Liver (tissue), 9 donors: ENCODE measurements around the gene CTRB1. TPM values are rescaled to one million over a fixed set of nuclear protein-coding genes. Genes with fewer than 3 reads are reported as not detected.
"Not testable (repeated sequence)": the region's sequence is repeated elsewhere in the genome, so short reads cannot be mapped to it uniquely, and the experiment has no call there.

Experiments used
- DNase-seq: peaks from one replicate; pipeline ENCODE4 v3.0.0-alpha.2; 2017; ENCODE audit warnings: low spot score
- H3K27ac ChIP-seq, 2 donors: one replicate each; pipeline ENCODE4 v1.7.0; 2013; ENCODE audit warnings: inconsistent platforms in 2 of 2, low read length in 2 of 2, control low read depth in 1 of 2, low read depth in 1 of 2, mild to moderate bottlenecking in 1 of 2
- H3K27me3 ChIP-seq, 4 donors: one replicate each; pipeline versions ENCODE4 v1.6.1 to v1.7.0; 2013; ENCODE audit warnings: low read length in 3 of 4, inconsistent platforms in 1 of 4, mild to moderate bottlenecking in 1 of 4, moderate library complexity in 1 of 4; ENCODE audit not compliant: control insufficient read depth in 4 of 4, insufficient read depth in 4 of 4
- H3K36me3 ChIP-seq, 4 donors: one replicate each; pipeline versions ENCODE4 v1.6.1 to v1.7.0; 2013; ENCODE audit warnings: low read length in 3 of 4, mild to moderate bottlenecking in 3 of 4, low read depth in 1 of 4, moderate library complexity in 1 of 4; ENCODE audit not compliant: control insufficient read depth in 4 of 4, insufficient read depth in 3 of 4
- H3K4me1 ChIP-seq, 4 donors: one replicate each; pipeline versions ENCODE4 v1.6.1 to v1.7.0; 2013; ENCODE audit warnings: low read length in 3 of 4, mild to moderate bottlenecking in 3 of 4, moderate library complexity in 1 of 4; ENCODE audit not compliant: control insufficient read depth in 4 of 4, insufficient read depth in 4 of 4
- H3K4me3 ChIP-seq, 3 donors: one replicate each; pipeline versions ENCODE4 v1.6.1 to v1.7.0; 2013; ENCODE audit warnings: low read length in 3 of 3, control low read depth in 1 of 3, low read depth in 1 of 3, mild to moderate bottlenecking in 1 of 3
- H3K9ac ChIP-seq, 2 donors: one replicate each; pipeline ENCODE4 v1.7.0; 2013; ENCODE audit warnings: low read length in 2 of 2, mild to moderate bottlenecking in 2 of 2, moderate library complexity in 2 of 2, control low read depth in 1 of 2, low read depth in 1 of 2
- H3K9me3 ChIP-seq, 4 donors: one replicate each; pipeline versions ENCODE4 v1.6.1 to v1.7.0; 2013; ENCODE audit warnings: low read length in 3 of 4; ENCODE audit not compliant: control insufficient read depth in 4 of 4
- ATF3 ChIP-seq: IDR thresholded peaks from 2 replicates; pipeline ENCODE4 v1.6.1; 2016; ENCODE audit warnings: antibody characterized with exemption
- CTCF ChIP-seq: fragments of 150-350 bp; IDR thresholded peaks from 2 replicates; pipeline ENCODE4 v1.5.1; 2017; ENCODE audit warnings: improper control_type of control experiment, low read depth, low read length; ENCODE audit not compliant: missing input control
- EGR1 ChIP-seq, 2 donors: IDR thresholded peaks; 2 replicates each; pipeline ENCODE4 v1.6.1; 2016 to 2018; ENCODE audit warnings: antibody characterized with exemption in 2 of 2, low read depth in 2 of 2
- FOXA1 ChIP-seq: IDR thresholded peaks from 2 replicates; pipeline ENCODE4 v1.6.1; 2016; ENCODE audit warnings: antibody characterized with exemption
- FOXA2 ChIP-seq: IDR thresholded peaks from 2 replicates; pipeline ENCODE4 v1.6.1; 2016; ENCODE audit warnings: antibody characterized with exemption
- GABPA ChIP-seq, 2 donors: IDR thresholded peaks in 1 of 2; conservative IDR thresholded peaks in 1 of 2; 2 replicates each; pipeline ENCODE4 v1.6.1; 2016; ENCODE audit warnings: antibody characterized with exemption in 2 of 2, mild to moderate bottlenecking in 1 of 2, moderate library complexity in 1 of 2
- HNF4A ChIP-seq, 2 donors: conservative IDR thresholded peaks; 2 replicates each; pipeline ENCODE4 v1.6.1; 2016; ENCODE audit warnings: antibody characterized with exemption in 2 of 2, mild to moderate bottlenecking in 2 of 2
- HNF4G ChIP-seq: IDR thresholded peaks from 2 replicates; pipeline ENCODE4 v1.6.1; 2016; ENCODE audit warnings: antibody characterized with exemption
- JUND ChIP-seq, 2 donors: IDR thresholded peaks; 2 replicates each; pipeline ENCODE4 v1.6.1; 2016; ENCODE audit warnings: antibody characterized with exemption in 2 of 2
- MAX ChIP-seq: IDR thresholded peaks from 2 replicates; pipeline ENCODE4 v1.6.1; 2016; ENCODE audit warnings: antibody characterized with exemption
- NR2F2 ChIP-seq: IDR thresholded peaks from 2 replicates; pipeline ENCODE4 v1.6.1; 2016; ENCODE audit warnings: antibody characterized with exemption
- RAD21 ChIP-seq, 2 donors: IDR thresholded peaks; 2 replicates each; pipeline ENCODE4 v1.6.1; 2016; ENCODE audit warnings: antibody characterized with exemption in 2 of 2, mild to moderate bottlenecking in 2 of 2
- REST ChIP-seq: IDR thresholded peaks from 2 replicates; pipeline ENCODE4 v1.6.1; 2016; ENCODE audit warnings: antibody characterized with exemption, mild to moderate bottlenecking
- RXRA ChIP-seq, 2 donors: IDR thresholded peaks; 2 replicates each; pipeline ENCODE4 v1.6.1; 2017 to 2018; ENCODE audit warnings: antibody characterized with exemption in 2 of 2, mild to moderate bottlenecking in 1 of 2
- SP1 ChIP-seq: IDR thresholded peaks from 2 replicates; pipeline ENCODE4 v1.6.1; 2018; ENCODE audit warnings: antibody characterized with exemption, mild to moderate bottlenecking
- TAF1 ChIP-seq: conservative IDR thresholded peaks from 2 replicates; pipeline ENCODE4 v1.6.1; 2016; ENCODE audit warnings: antibody characterized with exemption, mild to moderate bottlenecking
- YY1 ChIP-seq: IDR thresholded peaks from 2 replicates; pipeline ENCODE4 v1.6.1; 2016; ENCODE audit warnings: antibody characterized with exemption, mild to moderate bottlenecking
- ZBTB33 ChIP-seq: IDR thresholded peaks from 2 replicates; pipeline ENCODE4 v1.6.1; 2016; ENCODE audit warnings: antibody characterized with exemption
- WGBS: extraction: QIAGEN DNeasy Blood & Tissue Kit; methylation state at CpG from one replicate; pipeline ENCODE4 v1.1.7; 2013; 5-methylcytosine and 5-hydroxymethylcytosine counted together
- polyA plus RNA-seq, 2 donors: library from polyadenylated mRNA; stranded (reverse) in 1 of 2; unstranded in 1 of 2; fragments of 200-250 nt in 1 of 2; fragments of >200 nt in 1 of 2; fragmentation: Nextera tagmentation in 1 of 2; extraction: Ambion mirVana in 1 of 2; gene quantifications; one replicate each; pipeline versions ENCODE4 v1.2.1 to v1.2.3, GENCODE V29; 2013 to 2015
- total RNA-seq, 2 donors: library from RNA; depleted of rRNA; stranded (reverse); fragments of >200 nt; gene quantifications; one replicate each; pipeline ENCODE4 v1.2.3, GENCODE V29; 2014
- donor health status: healthy.
- donor health status: healthy.
- donor health status: healthy.
- donor health status: healthy.
- donor health status: healthy.

CTRB1 gene
- total and polyA plus RNA-seq, 4 donors, result not detected

GRCh38 chr16:75241955-75242354 is 23.2 kb downstream of the CTRB1 start:
- Histone ChIP-seq H3K4me1 (peaks cover 3 to 27% (median 17%) of the 10 kb centered on the region in 4 donors), H3K9ac (no peak overlapping the region), H3K36me3 (peaks cover 8 to 17% (median 9%) of the 10 kb centered on the region in 4 donors), H3K27me3 (no peaks in the 10 kb centered on the region), H3K27ac (no peak overlapping the region), H3K9me3 (no peaks in the 10 kb centered on the region), H3K4me3 (no peak overlapping the region)
- 94% methylated on average over 13 of the region's 13 CpGs for WGBS
- DNase-seq, result no peak
- TF ChIP-seq TAF1 (no peak), RXRA (IDR thresholded peaks at IDR 0.05) (no peak), SP1 (no peak), GABPA (IDR thresholded peaks at IDR 0.05 in 1 of 2, conservative IDR thresholded peaks at IDR 0.05 in 1 of 2) (no peak), JUND (IDR thresholded peaks at IDR 0.05) (no peak), EGR1 (IDR thresholded peaks at IDR 0.05; ENCODE audit: low read depth in 2 of 2) (no peak), RAD21 (IDR thresholded peaks at IDR 0.05) (no peak), FOXA2 (no peak), MAX (no peak)

- 95% methylated on average over 27 of the region's 27 CpGs for WGBS
- peaks cover 8 to 17% (median 9%) of the 10 kb centered on the region in 4 donors for H3K36me3 ChIP-seq
These were observed 23.8 kb downstream of the CTRB1 start for GRCh38 chr16:75242436-75243078.

GRCh38 chr16:75243667-75244224 is 25.0 kb downstream of the CTRB1 start:
- Histone ChIP-seq H3K36me3 (peaks cover 8 to 17% (median 9%) of the 10 kb centered on the region in 4 donors), H3K27me3 (no peaks in the 10 kb centered on the region), H3K4me3 (no peak overlapping the region), H3K27ac (no peak overlapping the region), H3K9me3 (no peaks in the 10 kb centered on the region), H3K4me1 (peaks cover 6 to 44% (median 25%) of the 10 kb centered on the region in 4 donors), H3K9ac (no peak overlapping the region)
- no peak for DNase-seq
- WGBS, result 86% methylated on average over 20 of the region's 20 CpGs
- TF ChIP-seq RXRA (IDR thresholded peaks at IDR 0.05), result no peak
- TF ChIP-seq NR2F2, result no peak
- no peak for TF ChIP-seq YY1
- TF ChIP-seq FOXA1, result no peak
- no peak for TF ChIP-seq FOXA2
- no peak for TF ChIP-seq REST
- no peak for TF ChIP-seq GABPA (IDR thresholded peaks at IDR 0.05 in 1 of 2, conservative IDR thresholded peaks at IDR 0.05 in 1 of 2)
- no peak for TF ChIP-seq RAD21 (IDR thresholded peaks at IDR 0.05)
- TF ChIP-seq ATF3, result no peak
- no peak for TF ChIP-seq HNF4A (conservative IDR thresholded peaks at IDR 0.05)
- TF ChIP-seq HNF4G, result no peak
- no peak for TF ChIP-seq SP1
- no peak for TF ChIP-seq TAF1
- no peak for TF ChIP-seq CTCF
- TF ChIP-seq EGR1 (IDR thresholded peaks at IDR 0.05; ENCODE audit: low read depth in 2 of 2), result no peak
- TF ChIP-seq ZBTB33, result no peak
- no peak for TF ChIP-seq MAX

More at GRCh38 chr16:75242436-75243078, 23.8 kb downstream of the CTRB1 start:
- not testable (repeated sequence) for DNase-seq, H3K27ac ChIP-seq, H3K4me3 ChIP-seq, H3K9ac ChIP-seq, H3K9me3 ChIP-seq, H3K27me3 ChIP-seq
- H3K4me1 ChIP-seq, result peaks cover 4 to 33% (median 19%) of the 10 kb centered on the region in 4 donors
